ENCODE measurements around the gene BLOC1S3.
A peak's percentile ranks its signal among the peaks of the same experiment; 100 is the strongest.

Gene BLOC1S3

GRCh38 chr19:45135176-45135885 lies 43.3 kb upstream of the BLOC1S3 start (continued):
- no peak for TF ChIP-seq PPARA (CRISPR knock-in tag; IDR thresholded peaks at IDR 0.05; ENCODE audit: borderline replicate concordance)

GRCh38 chr19:45136507-45137178 lies 41.9 kb upstream of the BLOC1S3 start:
- TF ChIP-seq POU6F1 (CRISPR knock-in tag; IDR thresholded peaks at IDR 0.05; ENCODE audit: borderline replicate concordance, low read depth) (no peak), ISL1 (CRISPR knock-in tag; IDR thresholded peaks at IDR 0.05) (no peak), ZNF565 (CRISPR knock-in tag; conservative IDR thresholded peaks at IDR 0.05; ENCODE audit: low read depth) (no peak), ESRRG (CRISPR knock-in tag; IDR thresholded peaks at IDR 0.05) (no peak), CSRNP3 (CRISPR knock-in tag; IDR thresholded peaks at IDR 0.05) (no peak), ZNF8 (CRISPR knock-in tag; IDR thresholded peaks at IDR 0.05) (no peak), PPARA (CRISPR knock-in tag; IDR thresholded peaks at IDR 0.05; ENCODE audit: borderline replicate concordance) (no peak), BACH2 (CRISPR knock-in tag; IDR thresholded peaks at IDR 0.05; ENCODE audit: borderline replicate concordance) (no peak), TCF4 (CRISPR knock-in tag; IDR thresholded peaks at IDR 0.05; ENCODE audit: borderline replicate concordance) (no peak)
- peak; percentile 14; the same call in 1 of the 3 replicates for ATAC-seq

- ATAC-seq, result peak; percentile 29; the same call in 2 of the 3 replicates
- no peak for TF ChIP-seq RARB (CRISPR knock-in tag; IDR thresholded peaks at IDR 0.05)
- 0 out of 2 replicates have a peak, but pooled peaks have one; percentile 28 for TF ChIP-seq ISL1 (CRISPR knock-in tag; IDR thresholded peaks at IDR 0.05)
These were observed 41.3 kb upstream of the BLOC1S3 start for GRCh38 chr19:45137179-45137761.

- no peak for ATAC-seq
- TF ChIP-seq ESRRG (CRISPR knock-in tag; IDR thresholded peaks at IDR 0.05), result no peak
- no peak for TF ChIP-seq CSDC2 (CRISPR knock-in tag; IDR thresholded peaks at IDR 0.05)
- TF ChIP-seq ZFP30 (CRISPR knock-in tag; IDR thresholded peaks at IDR 0.05), result no peak
- no peak for TF ChIP-seq ZNF565 (CRISPR knock-in tag; conservative IDR thresholded peaks at IDR 0.05; ENCODE audit: low read depth)
- TF ChIP-seq PATZ1 (CRISPR knock-in tag; IDR thresholded peaks at IDR 0.05; ENCODE audit: borderline replicate concordance), result no peak
- no peak for TF ChIP-seq GLIS3 (CRISPR knock-in tag; IDR thresholded peaks at IDR 0.05)
- no peak for TF ChIP-seq ZNF8 (CRISPR knock-in tag; IDR thresholded peaks at IDR 0.05)
- no peak for TF ChIP-seq BACH2 (CRISPR knock-in tag; IDR thresholded peaks at IDR 0.05; ENCODE audit: borderline replicate concordance)
These were observed 40.3 kb upstream of the BLOC1S3 start for GRCh38 chr19:45138303-45138751.

GRCh38 chr19:45139286-45140143 lies 39.1 kb upstream of the BLOC1S3 start:
- no peak for ATAC-seq
- TF ChIP-seq TOX (CRISPR knock-in tag; IDR thresholded peaks at IDR 0.05; ENCODE audit: borderline replicate concordance) (no peak), CREB5 (CRISPR knock-in tag; IDR thresholded peaks at IDR 0.05; ENCODE audit: low read depth) (no peak), PPARA (CRISPR knock-in tag; IDR thresholded peaks at IDR 0.05; ENCODE audit: borderline replicate concordance) (no peak), ARNTL (CRISPR knock-in tag; IDR thresholded peaks at IDR 0.05; ENCODE audit: borderline replicate concordance, low read depth) (no peak), ZFP3 (CRISPR knock-in tag; IDR thresholded peaks at IDR 0.05) (no peak), ZC3H10 (CRISPR knock-in tag; IDR thresholded peaks at IDR 0.05) (no peak), PATZ1 (CRISPR knock-in tag; IDR thresholded peaks at IDR 0.05; ENCODE audit: borderline replicate concordance) (no peak), GLIS3 (CRISPR knock-in tag; IDR thresholded peaks at IDR 0.05) (no peak), OSR1 (CRISPR knock-in tag; IDR thresholded peaks at IDR 0.05) (no peak), CSRNP3 (CRISPR knock-in tag; IDR thresholded peaks at IDR 0.05) (no peak), ZFP30 (CRISPR knock-in tag; IDR thresholded peaks at IDR 0.05) (no peak), CSDC2 (CRISPR knock-in tag; IDR thresholded peaks at IDR 0.05) (no peak), TCF4 (CRISPR knock-in tag; IDR thresholded peaks at IDR 0.05; ENCODE audit: borderline replicate concordance) (no peak), ISL1 (CRISPR knock-in tag; IDR thresholded peaks at IDR 0.05) (no peak)
